Measurements from ENCODE around the gene APOC4. TPM values are rescaled to one million over a fixed set of nuclear protein-coding genes. Genes with fewer than 3 reads are reported as not detected.
"Not testable (repeated sequence)": the region's sequence is repeated elsewhere in the genome, so short reads cannot be mapped to it uniquely, and the experiment has no call there.

APOC4 gene
- polyA plus RNA-seq, 1 donor: not detected

- no peak for DNase-seq
These were observed 16.1 kb downstream of the APOC4 start for GRCh38 chr19:44958090-44958489.

- DNase-seq: no peak
These were observed 17.7 kb downstream of the APOC4 start for GRCh38 chr19:44959691-44960090.

- no peak for DNase-seq
These were observed 19.1 kb downstream of the APOC4 start for GRCh38 chr19:44960906-44961728.

GRCh38 chr19:44961821-44962220 is 19.8 kb downstream of the APOC4 start:
- no peak for DNase-seq

- DNase-seq: no peak
These were observed 26.1 kb downstream of the APOC4 start for GRCh38 chr19:44968118-44968517.

GRCh38 chr19:44968670-44969069 is 26.6 kb downstream of the APOC4 start:
- DNase-seq: no peak

GRCh38 chr19:44969437-44969836 is 27.4 kb downstream of the APOC4 start:
- no peak for DNase-seq

- DNase-seq: not testable (repeated sequence)
These were observed 29.4 kb downstream of the APOC4 start for GRCh38 chr19:44971451-44971850.

GRCh38 chr19:44972802-44973201 is 30.8 kb downstream of the APOC4 start:
- no peak for DNase-seq

GRCh38 chr19:44973982-44974735 is 32.1 kb downstream of the APOC4 start:
- DNase-seq: no peak

GRCh38 chr19:44974857-44975256 is 32.8 kb downstream of the APOC4 start:
- DNase-seq: no peak

GRCh38 chr19:44975444-44975843 is 33.4 kb downstream of the APOC4 start:
- DNase-seq: no peak

- no peak for DNase-seq
These were observed 42.0 kb downstream of the APOC4 start for GRCh38 chr19:44984005-44984404.

GRCh38 chr19:44985445-44985844 is 43.4 kb downstream of the APOC4 start:
- DNase-seq: no peak

- DNase-seq: no peak
These were observed 44.4 kb downstream of the APOC4 start for GRCh38 chr19:44986389-44986788.

- DNase-seq: no peak
These were observed 45.2 kb downstream of the APOC4 start for GRCh38 chr19:44987148-44987675.

GRCh38 chr19:44988273-44988672 is 46.2 kb downstream of the APOC4 start:
- no peak for DNase-seq

- no peak for DNase-seq
These were observed 47.0 kb downstream of the APOC4 start for GRCh38 chr19:44988896-44989556.

- DNase-seq: no peak
These were observed 48.4 kb downstream of the APOC4 start for GRCh38 chr19:44990459-44990858.

- no peak for DNase-seq
These were observed 48.9 kb downstream of the APOC4 start for GRCh38 chr19:44990966-44991365.

GRCh38 chr19:44992336-44993163 is 50.5 kb downstream of the APOC4 start:
- no peak for DNase-seq

- DNase-seq: no peak
These were observed 51.5 kb downstream of the APOC4 start for GRCh38 chr19:44993526-44993925.
